ENCODE measurements around the gene RASA4B. TPM values are rescaled to one million over a fixed set of nuclear protein-coding genes. Genes with fewer than 3 reads are reported as not detected.

RASA4B gene
- total RNA-seq, 1 donor from 2014 or later = 1.5 TPM

DNA sequence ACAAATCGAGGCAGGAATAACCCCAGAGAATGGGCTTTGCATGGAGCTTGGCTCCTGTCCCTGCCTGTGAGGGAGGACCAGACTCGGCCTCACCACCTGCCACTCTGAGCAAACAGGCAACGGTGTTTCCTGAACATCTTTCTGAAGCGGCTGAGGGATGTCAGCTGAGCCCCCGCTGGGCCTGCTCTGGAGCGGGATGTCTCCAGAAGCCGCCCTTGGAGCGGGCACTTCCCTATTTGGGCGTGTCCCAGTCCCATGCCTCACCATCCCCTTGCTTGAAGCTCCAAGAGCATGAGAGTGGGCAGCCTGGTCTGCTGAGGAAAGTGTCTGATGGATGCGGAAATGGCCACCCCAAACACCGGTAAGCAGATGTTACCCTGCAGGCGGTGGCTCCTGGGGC is 63.1 kb downstream of the RASA4B start:
- no peak for DNase-seq (ENCODE audit: low read depth, low spot score)

DNA sequence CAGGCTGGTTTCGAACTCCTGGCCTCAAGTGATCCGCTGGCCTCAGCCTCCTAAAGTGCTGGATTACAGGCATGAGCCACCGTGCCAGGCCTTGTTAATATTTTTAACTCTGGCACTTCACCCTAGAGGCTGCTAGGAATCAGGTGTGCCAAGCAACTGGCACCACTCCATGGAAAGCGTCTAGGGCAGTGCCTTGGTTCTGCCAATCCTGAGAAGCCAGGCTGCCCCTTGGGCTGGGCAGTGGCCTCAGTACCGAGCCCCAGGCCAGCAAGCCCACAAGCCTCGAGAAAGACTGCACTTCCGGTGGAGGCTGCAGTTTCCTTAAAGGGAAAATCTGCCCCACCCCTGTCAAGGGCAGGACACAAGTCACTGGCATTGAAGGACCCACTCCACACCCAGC is 64.3 kb downstream of the RASA4B start:
- DNase-seq (ENCODE audit: low read depth, low spot score) = no peak

DNA sequence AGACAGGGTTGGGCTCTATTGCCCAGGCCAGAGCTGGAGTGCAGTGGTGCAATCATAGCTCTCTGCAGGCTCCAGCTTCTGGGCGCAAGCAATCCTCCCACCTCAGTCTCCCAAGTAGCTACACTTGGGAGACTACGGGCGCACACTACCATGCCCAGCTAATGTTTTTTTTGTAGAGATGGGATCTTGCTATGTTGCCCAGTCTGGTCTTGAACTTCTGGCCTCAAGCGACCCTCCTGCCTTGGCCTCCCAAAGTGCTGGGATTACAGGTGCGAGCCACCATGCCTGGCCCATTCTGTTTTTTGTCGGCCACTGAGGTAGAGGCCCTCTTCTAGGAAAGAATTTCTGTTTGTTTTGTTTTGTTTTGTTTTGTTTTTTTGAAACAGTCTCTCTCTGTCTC is 65.1 kb downstream of the RASA4B start:
- no peak for DNase-seq (ENCODE audit: low read depth, low spot score)

DNA sequence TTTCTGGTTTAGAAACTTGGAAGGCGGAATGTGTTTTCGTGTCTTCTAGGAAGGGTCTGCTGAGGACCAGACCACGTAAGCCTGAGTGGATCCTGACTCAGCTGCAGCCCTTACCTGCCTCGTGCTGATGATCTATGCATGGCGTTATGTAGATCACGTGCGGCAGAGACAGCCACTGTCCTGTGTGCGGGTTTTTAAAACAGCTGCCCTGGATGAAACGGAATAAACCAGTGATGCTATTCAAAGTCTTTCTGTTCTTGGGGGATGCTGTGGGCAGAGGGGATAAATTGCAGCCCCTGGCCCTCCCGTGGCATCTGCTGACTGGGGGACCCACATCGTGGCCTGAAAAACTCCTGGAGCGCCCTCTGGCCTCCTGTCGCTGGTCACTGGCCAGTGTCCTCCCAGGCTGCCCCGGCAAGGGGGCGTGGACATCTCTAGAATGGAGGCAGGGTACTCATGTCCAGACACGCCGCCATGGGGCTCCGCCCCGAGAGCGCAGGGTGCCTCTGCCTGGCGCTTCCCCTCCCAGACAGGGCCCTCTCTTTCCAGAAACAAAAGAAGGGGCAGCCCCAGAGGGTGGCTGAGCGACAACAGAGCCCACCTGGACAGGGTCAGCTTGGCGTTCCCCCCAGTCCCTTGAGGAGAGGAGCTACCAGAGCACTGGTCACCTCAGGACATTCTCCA is 66.1 kb downstream of the RASA4B start:
- no peak for DNase-seq (ENCODE audit: low read depth, low spot score)

DNA sequence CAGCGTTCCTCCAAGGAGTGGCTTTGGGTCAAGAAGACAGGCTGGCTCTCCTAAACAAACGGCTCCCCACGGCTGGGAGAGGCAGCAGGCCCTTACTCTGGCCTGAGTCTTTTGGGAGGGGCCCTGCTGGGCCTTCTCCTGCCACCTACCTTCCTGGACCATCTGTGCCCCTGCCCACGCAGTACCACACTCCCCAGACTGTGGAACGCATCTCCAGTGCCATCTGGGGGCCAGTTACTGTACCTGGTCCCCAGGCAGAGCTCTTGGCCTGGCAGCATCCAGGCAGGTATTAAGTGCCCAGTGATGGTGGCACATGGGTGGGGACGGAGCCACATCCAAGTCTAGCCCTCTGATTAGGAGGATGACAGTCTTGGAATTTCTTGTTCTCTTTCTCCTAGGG is 67.3 kb downstream of the RASA4B start:
- DNase-seq (ENCODE audit: low read depth, low spot score) = no peak

DNA sequence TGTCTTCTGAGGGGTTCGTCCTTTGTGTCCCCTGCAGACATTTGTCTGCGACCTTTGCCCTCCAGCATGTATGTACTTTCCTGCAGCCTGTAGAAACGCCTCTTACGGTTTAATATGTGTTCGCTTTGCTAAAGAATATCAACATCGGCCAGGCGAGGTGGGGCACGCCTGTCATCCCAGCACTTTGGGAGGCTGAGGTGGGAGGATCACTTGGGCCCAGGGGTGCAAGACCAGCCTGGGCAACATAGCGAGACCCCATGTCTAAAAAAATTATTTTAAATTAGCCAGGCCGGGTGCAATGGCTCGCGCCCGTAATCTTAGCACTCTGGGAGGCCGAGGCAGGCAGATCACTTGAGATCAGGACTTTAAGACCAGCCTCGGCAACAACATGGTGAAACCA is 68.4 kb downstream of the RASA4B start:
- no peak for DNase-seq (ENCODE audit: low read depth, low spot score)

DNA sequence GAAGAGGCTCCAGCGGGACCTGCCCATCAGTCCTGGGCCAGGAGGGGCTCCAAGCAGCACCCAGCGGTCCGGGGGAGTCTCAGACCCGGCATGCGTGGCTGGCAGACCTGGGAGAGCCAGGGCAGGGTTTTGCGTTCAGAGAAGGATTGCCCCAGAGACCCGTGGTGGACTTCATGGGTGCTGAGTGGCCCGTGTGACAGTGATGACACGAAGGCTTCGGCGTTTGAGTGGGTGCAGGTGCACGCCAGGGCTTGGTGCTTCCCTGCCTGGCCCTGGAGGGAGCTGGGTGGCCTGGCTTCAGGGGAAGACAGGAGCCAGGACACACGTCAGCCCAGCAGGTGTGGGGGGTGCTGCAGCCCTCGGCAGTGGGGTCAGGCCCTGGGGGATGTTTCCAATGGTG is 70.3 kb downstream of the RASA4B start:
- no peak for DNase-seq (ENCODE audit: low read depth, low spot score)

DNA sequence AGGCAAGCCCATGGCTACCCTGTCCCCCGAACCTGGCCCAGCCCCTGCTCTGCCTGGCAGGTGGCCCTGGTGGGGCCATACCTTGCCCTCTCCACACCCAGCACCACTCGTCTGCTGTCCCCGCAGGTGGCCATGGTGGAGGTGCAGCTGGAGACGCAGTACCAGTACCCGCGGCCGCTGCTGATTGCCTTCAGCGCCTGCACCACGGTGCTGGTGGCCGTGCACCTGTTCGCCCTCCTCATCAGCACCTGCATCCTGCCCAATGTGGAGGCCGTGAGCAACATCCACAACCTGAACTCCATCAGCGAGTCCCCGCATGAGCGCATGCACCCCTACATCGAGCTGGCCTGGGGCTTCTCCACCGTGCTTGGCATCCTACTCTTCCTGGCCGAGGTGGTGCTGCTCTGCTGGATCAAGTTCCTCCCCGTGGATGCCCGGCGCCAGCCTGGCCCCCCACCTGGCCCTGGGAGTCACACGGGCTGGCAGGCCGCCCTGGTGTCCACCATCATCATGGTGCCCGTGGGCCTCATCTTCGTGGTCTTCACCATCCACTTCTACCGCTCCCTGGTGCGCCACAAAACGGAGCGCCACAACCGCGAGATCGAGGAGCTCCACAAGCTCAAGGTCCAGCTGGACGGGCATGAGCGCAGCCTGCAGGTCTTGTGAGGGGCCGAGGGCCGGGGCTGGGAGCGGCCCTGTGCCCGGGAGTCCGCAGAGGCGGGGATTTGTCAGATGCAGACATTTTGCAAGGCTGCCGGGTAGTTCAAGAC is 71.0 kb downstream of the RASA4B start:
- no peak for DNase-seq (ENCODE audit: low read depth, low spot score)

DNA sequence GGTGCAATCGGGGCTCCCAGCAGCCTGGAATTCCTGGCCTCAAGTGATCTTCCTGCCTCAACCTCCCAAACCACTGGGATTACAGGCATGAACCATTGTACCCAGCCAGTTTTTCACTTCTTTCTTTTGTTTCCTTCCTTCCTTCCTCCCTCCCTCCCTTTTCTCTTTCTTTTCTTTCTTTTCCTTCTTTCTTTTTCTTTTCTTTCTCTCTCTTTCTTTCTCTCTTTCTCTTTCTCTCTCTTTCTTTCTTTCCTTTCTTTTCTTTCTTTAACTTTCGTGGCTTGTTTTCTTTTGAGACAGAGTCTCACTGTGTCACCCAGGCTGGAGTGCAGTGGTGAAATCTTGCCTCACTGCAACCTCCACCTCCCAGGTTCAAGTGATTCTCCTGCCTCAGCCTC is 71.9 kb downstream of the RASA4B start:
- DNase-seq (ENCODE audit: low read depth, low spot score) = no peak

DNA sequence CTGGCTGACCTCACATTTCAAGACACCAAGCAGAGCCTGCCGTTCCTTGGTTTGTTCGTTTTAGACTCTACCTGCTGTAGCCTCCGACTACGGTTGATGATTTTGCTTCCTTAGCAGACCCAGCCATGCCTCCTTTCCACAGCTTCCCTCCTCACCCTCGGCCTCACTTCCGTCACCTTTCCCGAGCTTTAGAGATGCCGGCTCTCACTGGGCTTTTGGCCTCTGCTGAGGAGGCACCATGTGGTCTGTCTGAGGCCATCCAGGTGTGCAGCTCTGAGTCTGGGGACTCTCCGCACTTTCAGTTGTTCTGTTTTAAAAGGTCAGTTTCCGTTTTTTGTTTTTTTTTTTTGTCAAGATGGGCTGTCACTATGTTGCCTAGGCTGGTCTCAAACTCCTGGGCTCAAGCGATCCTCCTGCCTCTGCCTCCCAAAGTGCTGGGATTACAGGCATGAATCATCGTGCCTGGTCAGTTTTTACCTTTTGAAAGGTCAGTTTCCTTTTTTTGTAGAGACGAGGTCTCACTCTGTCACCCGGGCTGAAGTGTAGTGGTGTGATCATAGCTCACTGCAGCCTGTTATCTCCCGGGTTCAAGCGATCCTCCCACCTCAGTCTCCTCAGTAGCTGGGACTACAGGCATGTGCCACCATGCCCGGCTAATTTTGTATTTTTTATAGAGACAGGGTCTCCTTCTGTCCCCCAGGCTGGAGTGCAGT is 72.5 kb downstream of the RASA4B start:
- no peak for DNase-seq (ENCODE audit: low read depth, low spot score)

DNA sequence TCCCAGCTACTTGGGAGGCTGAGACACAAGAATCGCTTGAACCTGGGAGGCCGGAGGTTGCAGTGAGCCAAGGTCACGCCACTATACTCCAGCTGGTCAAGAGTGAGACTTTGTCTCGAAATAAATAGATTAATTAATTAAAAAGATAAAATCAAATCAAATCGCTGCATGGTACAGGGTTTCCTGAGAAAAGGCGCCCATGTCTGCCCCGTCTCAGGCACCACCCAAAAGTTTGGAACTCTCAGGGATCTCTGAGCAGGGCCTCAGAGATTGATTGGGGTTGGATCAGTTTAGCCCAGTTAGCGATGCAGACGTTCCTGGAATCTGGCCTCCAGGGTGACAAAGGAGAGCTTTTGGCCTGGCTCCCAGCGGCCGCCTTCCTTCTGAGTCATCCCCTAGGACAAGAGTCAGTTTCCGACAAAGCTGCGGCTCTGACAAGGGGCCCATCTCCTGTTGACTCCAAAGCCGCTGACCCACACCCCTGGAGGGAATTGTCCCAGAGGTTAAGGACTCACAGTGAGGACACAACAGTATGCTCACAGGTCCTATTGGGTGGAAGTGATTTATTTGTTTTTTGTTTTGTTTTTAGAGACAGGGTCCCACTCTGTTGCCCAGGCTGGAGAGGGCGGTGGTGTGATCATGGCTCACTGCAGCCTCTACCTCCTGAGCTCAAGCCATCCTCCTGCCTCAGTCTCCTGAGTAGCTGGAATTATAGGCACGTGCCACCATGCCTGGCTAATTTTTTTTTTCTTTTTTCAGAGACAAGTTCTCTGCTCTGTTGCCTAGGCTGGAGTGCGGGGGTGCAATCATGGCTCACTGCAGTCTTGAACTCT is 77.4 kb downstream of the RASA4B start:
- peak; percentile 67 for DNase-seq (ENCODE audit: low read depth, low spot score)

DNA sequence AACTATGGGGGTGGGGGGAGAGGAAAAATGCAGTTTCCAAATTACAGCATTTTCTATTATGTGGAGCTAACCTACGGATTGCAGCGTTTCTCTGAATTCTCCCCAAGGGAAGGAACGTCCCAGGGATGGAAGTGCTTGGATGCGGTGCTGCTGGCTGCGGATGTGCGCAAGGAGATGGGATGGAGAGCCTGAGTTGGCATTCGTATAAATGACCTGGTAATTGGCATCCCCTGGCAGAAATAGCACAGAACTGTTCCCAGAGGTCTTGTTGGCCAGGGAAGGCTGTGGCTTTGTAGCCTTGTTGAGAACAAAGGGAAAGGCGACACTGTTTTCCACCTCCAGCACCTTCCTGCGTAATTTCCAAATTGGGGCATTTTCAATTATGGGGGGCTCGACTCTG is 81.5 kb downstream of the RASA4B start:
- DNase-seq (ENCODE audit: low read depth, low spot score) = no peak

DNA sequence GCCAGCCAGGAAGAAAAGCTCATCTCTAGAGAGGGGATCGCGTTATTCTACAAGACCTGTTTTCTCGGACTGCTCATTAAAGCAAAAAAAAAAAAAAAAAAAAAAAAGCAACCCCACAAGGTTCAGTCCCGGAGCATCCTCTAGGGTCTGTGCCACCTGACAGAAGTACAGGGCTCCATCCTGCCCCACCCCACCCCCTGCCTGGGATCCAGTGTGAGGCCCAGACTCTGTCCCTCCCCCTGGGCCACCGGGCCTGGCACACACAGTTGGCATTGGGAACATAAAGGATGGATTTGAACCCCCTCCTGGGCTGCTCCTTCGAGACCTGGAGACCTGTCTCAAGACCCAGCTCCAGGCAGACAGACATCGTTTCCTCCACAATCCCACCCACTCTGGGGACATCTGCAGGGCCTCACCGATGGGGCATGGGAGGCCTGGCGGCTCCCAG is 83.5 kb downstream of the RASA4B start:
- no peak for DNase-seq (ENCODE audit: low read depth, low spot score)

DNA sequence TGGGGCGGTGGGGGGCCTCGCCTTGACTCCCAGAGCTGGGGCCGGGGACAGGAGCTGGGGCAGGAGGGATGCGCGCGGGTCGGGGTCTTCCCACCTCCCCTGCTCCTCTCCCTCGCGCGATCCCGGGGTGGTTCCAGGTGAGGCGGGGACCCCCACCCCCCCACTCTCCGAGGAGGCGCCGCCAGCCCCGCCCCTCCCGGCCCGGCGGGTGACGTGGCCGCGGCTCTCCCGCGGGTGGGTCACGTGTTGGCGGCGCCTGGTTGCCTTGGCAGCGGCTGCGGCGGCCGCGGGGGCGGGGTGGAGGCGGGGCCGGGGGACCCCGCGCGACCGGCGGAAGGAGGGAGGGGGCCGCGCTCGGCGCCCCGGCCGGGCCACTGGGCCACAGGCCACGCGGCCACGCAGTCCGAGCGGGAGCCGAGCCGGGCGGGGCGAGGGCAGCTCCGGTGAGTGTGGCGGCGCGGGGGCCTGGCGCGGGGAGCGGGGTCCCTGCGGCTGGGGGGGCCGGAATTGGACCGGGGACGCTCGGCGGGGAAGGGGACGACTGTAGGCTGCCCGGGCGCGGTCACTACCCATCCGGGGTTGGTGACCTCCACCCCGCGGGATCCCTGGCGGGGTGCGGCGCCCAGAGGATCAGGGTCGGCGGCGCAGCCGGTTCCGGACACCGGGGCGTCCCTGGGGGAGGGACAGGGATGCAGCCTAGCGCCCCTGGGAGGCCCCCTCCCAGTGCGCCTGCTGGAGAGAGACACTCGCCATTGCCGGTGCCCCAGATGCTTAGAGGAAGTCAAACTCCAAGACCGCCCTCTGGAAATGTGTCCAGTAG is 84.1 kb downstream of the RASA4B start, which contains the start of gene ORAI2:
ORAI2 (plus strand) TSS at position 357 of the 820 bp plus-strand sequence. CDS start 5,382 bp downstream, outside the sequence.
- no peak for DNase-seq (ENCODE audit: low read depth, low spot score)

Other genes with a start within 250 kb of the RASA4B start
- 0.86 and 0.88 TPM in 2 replicates for gene SH2B2, start 230.9 kb downstream of the RASA4B start, total RNA-seq
- not detected in 2 replicates for gene SPDYE6, start 161.3 kb downstream of the RASA4B start, total RNA-seq
- 13.8 and 14.3 TPM in 2 replicates for gene PRKRIP1, start 121.4 kb downstream of the RASA4B start, total RNA-seq
- gene ORAI2, start 84.2 kb downstream of the RASA4B start, total RNA-seq = 84.0 and 102 TPM in 2 replicates
- 11.5 and 13.4 TPM in 2 replicates for gene ALKBH4, start 52.9 kb downstream of the RASA4B start, total RNA-seq
- gene LRWD1, start 52.8 kb downstream of the RASA4B start, total RNA-seq = 27.1 and 35.7 TPM in 2 replicates
- gene POLR2J, start 38.9 kb downstream of the RASA4B start, total RNA-seq = 38.6 and 42.0 TPM in 2 replicates
- gene UPK3BL2, start 25.9 kb upstream of the RASA4B start, total RNA-seq = 1.2 and 1.3 TPM in 2 replicates
- gene SPDYE2, start 33.4 kb upstream of the RASA4B start, total RNA-seq = not detected in 2 replicates
- gene POLR2J3, start 54.8 kb upstream of the RASA4B start, total RNA-seq = 16.9 and 21.8 TPM in 2 replicates
- gene RASA4, start 99.0 kb upstream of the RASA4B start, total RNA-seq = 2.5 and 3.6 TPM in 2 replicates
- 5.3 and 8.6 TPM in 2 replicates for gene UPK3BL1, start 125.0 kb upstream of the RASA4B start, total RNA-seq
- gene SPDYE2B, start 132.5 kb upstream of the RASA4B start, total RNA-seq = not detected in 2 replicates
- gene POLR2J2, start 153.9 kb upstream of the RASA4B start, total RNA-seq = 1.7 and 2.6 TPM in 2 replicates
- 8.8 and 10.9 TPM in 2 replicates for gene FAM185A, start 231.2 kb upstream of the RASA4B start, total RNA-seq